Pancreas (tissue), 10 donors: Measurements from ENCODE around the gene ACMSD. TPM values are rescaled to one million over a fixed set of nuclear protein-coding genes. Genes with fewer than 3 reads are reported as not detected.

ENCODE experiments used
- ATAC-seq, 4 donors: fragments of 200-7000 bp; cut with Tn5 transposase; one replicate each; pipeline versions ENCODE4 v1.8.0 to v1.9.1; 2020; ENCODE audit warnings: mild to moderate bottlenecking in 4 of 4, moderate library complexity in 4 of 4
- DNase-seq, 6 donors: peaks; one replicate each; pipeline ENCODE4 v3.0.0-alpha.2; 2020
- FAIRE-seq: peaks from 2 replicates; lab custom pipeline; 2012; peaks lifted over from hg19 to GRCh38; lab: Jason Lieb, UNC
- H3K27ac ChIP-seq, 4 donors: fragments of 200-600 bp; sonication (generic); 1 replicate in 3 of 4; 2 replicates in 1 of 4; pipeline versions ENCODE4 v1.5.0 to v1.8.0; 2020
- H3K27me3 ChIP-seq, 4 donors: fragments of 200-600 bp; one replicate each; pipeline ENCODE4 v1.8.0; 2021
- H3K36me3 ChIP-seq, 3 donors: fragments of 200-600 bp; sonication (generic) in 1 of 3; one replicate each; pipeline versions ENCODE4 v1.5.0 to v1.8.0; 2020 to 2021
- H3K4me1 ChIP-seq, 3 donors: fragments of 200-600 bp; one replicate each; pipeline ENCODE4 v1.8.0; 2021
- H3K4me3 ChIP-seq, 4 donors: fragments of 200-600 bp; sonication (generic) in 2 of 4; one replicate each; pipeline versions ENCODE4 v1.5.0 to v1.8.0; 2020 to 2021
- H3K9me3 ChIP-seq, 4 donors: fragments of 200-600 bp; one replicate each; pipeline ENCODE4 v1.8.0; 2021
- WGBS, 2 donors: extraction: QIAGEN DNeasy Blood & Tissue Kit; methylation state at CpG; one replicate each; pipeline ENCODE4 v1.1.7; 2013; 5-methylcytosine and 5-hydroxymethylcytosine counted together
- intact Hi-C, 3 donors: fragments of 100-400 bp; cut with DNase I; formaldehyde crosslinking; loops; one replicate each; pipeline versions ENCODE4 v1.11.1 to v1.14.2; 2022
- polyA plus RNA-seq, 2 donors: library from polyadenylated mRNA; stranded (reverse); fragments of 200-250 nt; gene quantifications; one replicate each; pipeline ENCODE4 v1.2.3, GENCODE V29; 2013
- total RNA-seq, 6 donors: library from RNA; stranded (reverse); fragmentation: NEBNext Ultra II Directional in 4 of 6; extraction: Animal tissue kit (Norgen Biotek cat#: 25700) in 4 of 6; gene quantifications; one replicate each; pipeline versions ENCODE4 v1.2.1 to v1.2.4, GENCODE V29; 2021 to 2023
- TF ChIP-seq, protein P1 (sequence below), 4 donors: fragments of 200-600 bp; sonication (generic) in 3 of 4; IDR thresholded peaks; one replicate each; pipeline versions ENCODE4 v1.5.0 to v1.8.0; 2021; ENCODE audit warnings: antibody characterized with exemption in 4 of 4
- donor health status: healthy with polysubstance abuse.
- donor health status: DM: no; HTN: no; CAD: no; lungs with moderate emphysema.
- donor health status: DM: no; HTN: no; CAD: no.
- donor health status: control.
- donor health status: control.
- donor health status: Bipolar disorder and iron deficiency.
- donor health status: DM: yes; HTN: yes; CAD: no.
- donor health status: DM: no; HTN: no; CAD: no.
- donor health status: DM: no; HTN: no; CAD: no.
- donor health status: DM: yes; HTN: yes; CAD: no.

The ACMSD gene
- total and polyA plus RNA-seq, 8 donors = 0.12 to 3.4 (median 0.24) TPM; not detected in 3

DNA sequence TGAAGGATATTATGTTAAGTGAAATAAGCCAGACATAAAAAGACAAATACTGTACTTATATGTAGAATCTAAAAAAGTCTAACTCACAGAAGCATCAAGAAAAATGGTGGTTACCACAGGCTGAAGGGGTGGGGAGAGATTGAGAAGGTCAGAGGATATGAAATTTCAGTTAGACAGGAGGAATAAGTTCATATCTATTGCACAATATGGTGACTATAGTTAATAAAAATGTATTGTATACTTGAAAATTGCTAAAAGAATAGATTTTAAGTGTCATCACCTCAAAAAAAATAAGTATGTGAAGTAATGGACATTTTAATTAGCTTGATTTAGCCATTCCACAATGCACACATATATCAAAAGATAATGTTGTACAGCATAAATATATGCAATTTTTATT lies 19.8 kb downstream of the ACMSD start:
- Histone ChIP-seq H3K36me3 (no peaks in the 10 kb centered on the region), H3K4me1 (no peaks in the 10 kb centered on the region), H3K27me3 (no peaks in the 10 kb centered on the region), H3K4me3 (no peak overlapping the region), H3K9me3 (no peaks in the 10 kb centered on the region), H3K27ac (no peak overlapping the region)
- intact Hi-C loops = no loop called here
- FAIRE-seq = no peak
- no peak for DNase-seq
- TF ChIP-seq, protein P1, sequence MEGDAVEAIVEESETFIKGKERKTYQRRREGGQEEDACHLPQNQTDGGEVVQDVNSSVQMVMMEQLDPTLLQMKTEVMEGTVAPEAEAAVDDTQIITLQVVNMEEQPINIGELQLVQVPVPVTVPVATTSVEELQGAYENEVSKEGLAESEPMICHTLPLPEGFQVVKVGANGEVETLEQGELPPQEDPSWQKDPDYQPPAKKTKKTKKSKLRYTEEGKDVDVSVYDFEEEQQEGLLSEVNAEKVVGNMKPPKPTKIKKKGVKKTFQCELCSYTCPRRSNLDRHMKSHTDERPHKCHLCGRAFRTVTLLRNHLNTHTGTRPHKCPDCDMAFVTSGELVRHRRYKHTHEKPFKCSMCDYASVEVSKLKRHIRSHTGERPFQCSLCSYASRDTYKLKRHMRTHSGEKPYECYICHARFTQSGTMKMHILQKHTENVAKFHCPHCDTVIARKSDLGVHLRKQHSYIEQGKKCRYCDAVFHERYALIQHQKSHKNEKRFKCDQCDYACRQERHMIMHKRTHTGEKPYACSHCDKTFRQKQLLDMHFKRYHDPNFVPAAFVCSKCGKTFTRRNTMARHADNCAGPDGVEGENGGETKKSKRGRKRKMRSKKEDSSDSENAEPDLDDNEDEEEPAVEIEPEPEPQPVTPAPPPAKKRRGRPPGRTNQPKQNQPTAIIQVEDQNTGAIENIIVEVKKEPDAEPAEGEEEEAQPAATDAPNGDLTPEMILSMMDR (IDR thresholded peaks at IDR 0.05) = no peak
- ATAC-seq = no peak

DNA sequence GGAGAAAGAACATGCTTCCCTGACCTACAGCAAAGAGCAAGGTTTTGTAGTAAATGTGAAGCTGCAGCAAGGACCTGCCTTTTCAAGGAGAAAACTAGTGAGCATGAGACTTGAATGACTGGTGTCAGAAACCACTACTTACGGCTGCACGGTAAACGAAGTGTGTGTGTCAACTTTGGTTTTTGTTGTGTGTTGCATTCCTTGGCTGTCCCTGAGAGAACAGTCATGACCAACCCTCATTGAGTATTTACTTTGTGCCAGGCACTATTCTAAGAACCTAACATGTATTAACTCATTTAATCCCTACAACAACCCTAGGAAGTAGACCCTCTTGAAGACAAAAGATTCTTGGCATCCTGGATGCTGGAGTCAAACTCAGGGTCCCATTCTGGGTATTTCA lies 22.8 kb downstream of the ACMSD start:
- ATAC-seq (no peak), FAIRE-seq (no peak), DNase-seq (no peak)
- no peak overlapping the region for H3K4me3 ChIP-seq
- H3K27ac ChIP-seq = no peak overlapping the region
- intact Hi-C loops = no loop called here
- 90 to 93% methylated on average over 3 of the region's 3 CpGs for WGBS, 2 donors
- no peaks in the 10 kb centered on the region for H3K27me3 ChIP-seq
- H3K9me3 ChIP-seq = no peaks in the 10 kb centered on the region
- no peaks in the 10 kb centered on the region for H3K4me1 ChIP-seq
- no peaks in the 10 kb centered on the region for H3K36me3 ChIP-seq
- TF ChIP-seq, protein P1 (IDR thresholded peaks at IDR 0.05) = no peak

DNA sequence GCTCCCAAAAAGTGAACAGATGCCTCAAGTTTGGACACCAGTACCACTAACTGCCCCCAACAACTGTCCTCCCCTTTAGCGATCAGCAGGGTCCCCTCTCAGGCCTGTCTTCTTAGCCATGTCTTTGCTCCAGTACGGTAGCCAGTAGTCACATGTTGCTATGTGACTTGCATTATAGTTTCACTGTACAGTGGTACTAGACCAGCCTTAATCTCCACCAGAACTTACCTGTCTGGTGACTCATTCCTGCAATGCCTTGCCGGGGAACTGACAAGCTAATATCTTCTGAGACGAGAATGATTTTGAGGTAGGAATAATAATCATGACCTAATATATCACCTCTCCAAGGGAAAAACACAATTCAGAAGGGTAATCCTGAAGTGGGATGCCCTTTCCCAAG lies 23.7 kb downstream of the ACMSD start:
- no peak overlapping the region for H3K4me3 ChIP-seq
- TF ChIP-seq, protein P1 (IDR thresholded peaks at IDR 0.05) = no peak
- intact Hi-C loops = no loop called here

DNA sequence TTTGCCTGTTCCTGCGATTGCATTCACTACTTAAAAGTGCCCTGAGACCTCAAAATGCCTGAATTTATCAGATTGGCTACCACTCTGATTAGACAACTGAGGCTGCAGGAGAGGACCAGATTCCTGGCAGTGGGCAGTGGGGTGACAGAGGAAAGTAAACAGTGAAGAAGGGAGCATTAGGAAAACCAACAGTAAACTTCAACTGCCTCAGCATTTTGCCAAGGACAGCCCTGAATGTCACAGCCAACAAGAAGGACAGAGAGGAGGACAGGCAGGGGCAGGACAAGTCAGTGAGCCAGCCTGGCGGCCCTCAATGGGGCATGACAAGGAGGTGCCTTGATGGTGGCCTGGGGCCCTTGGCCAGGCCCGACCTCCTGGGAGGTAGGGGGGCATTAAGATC lies 24.3 kb downstream of the ACMSD start:
- no peak for DNase-seq
- intact Hi-C loops = no loop called here
- no peaks in the 10 kb centered on the region for H3K4me1 ChIP-seq
- H3K4me3 ChIP-seq = no peak overlapping the region
- ATAC-seq = peak in 2 of 4 donors; percentile 22 to 31
- H3K9me3 ChIP-seq = no peaks in the 10 kb centered on the region
- H3K27me3 ChIP-seq = no peaks in the 10 kb centered on the region
- no peak for FAIRE-seq
- no peak overlapping the region for H3K27ac ChIP-seq
- H3K36me3 ChIP-seq = no peaks in the 10 kb centered on the region
- TF ChIP-seq, protein P1 (IDR thresholded peaks at IDR 0.05) = no peak
- 82 to 86% methylated on average over 3 of the region's 3 CpGs for WGBS, 2 donors

More for the DNA sequence above, 23.7 kb downstream of the ACMSD start:
- Histone ChIP-seq H3K4me1 (no peaks in the 10 kb centered on the region), H3K36me3 (no peaks in the 10 kb centered on the region), H3K27ac (no peak overlapping the region), H3K27me3 (no peaks in the 10 kb centered on the region), H3K9me3 (no peaks in the 10 kb centered on the region)
- FAIRE-seq = no peak
- 91 to 95% methylated on average over 4 of the region's 4 CpGs for WGBS, 2 donors
- no peak for ATAC-seq
- DNase-seq = no peak

DNA sequence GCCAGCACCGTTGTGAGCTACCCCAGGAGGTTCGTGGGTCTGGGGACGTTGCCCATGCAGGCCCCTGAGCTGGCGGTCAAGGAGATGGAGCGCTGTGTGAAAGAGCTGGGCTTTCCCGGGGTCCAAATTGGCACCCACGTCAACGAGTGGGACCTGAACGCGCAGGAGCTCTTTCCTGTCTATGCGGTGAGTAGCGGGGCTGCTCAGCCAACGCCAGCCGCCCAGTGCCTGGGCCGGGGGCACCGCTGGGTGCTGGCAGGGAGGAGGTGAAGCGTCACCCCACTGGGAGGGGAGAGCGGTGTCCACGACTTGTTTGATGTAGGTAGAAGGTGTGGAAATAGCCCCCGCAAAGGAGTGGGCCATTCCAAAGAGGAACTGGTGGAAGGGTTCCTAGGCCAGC lies 25.0 kb downstream of the ACMSD start:
- FAIRE-seq (no peak), DNase-seq (peak in 2 of 6 donors; percentile 16 to 40), ATAC-seq (no peak)
- Histone ChIP-seq H3K27me3 (no peaks in the 10 kb centered on the region), H3K9me3 (no peaks in the 10 kb centered on the region), H3K4me1 (no peaks in the 10 kb centered on the region), H3K36me3 (no peaks in the 10 kb centered on the region), H3K27ac (no peak overlapping the region), H3K4me3 (no peak overlapping the region)
- intact Hi-C loops = no loop called here
- TF ChIP-seq, protein P1 (IDR thresholded peaks at IDR 0.05) = no peak
- WGBS, 2 donors = 89 to 92% methylated on average over 20 of the region's 20 CpGs
